NCI-H146 (cell line): Measurements from ENCODE around the gene IPO4.

Experiments used
- DNase-seq: peaks from one replicate; lab custom pipeline; 2025; lab: John Stamatoyannopoulos, UW

IPO4 gene

GRCh38 chr14:24192933-24193332 lies 4.3 kb upstream of the IPO4 start:
- DNase-seq, result no peak

- no peak for DNase-seq
These were observed 1.8 kb upstream of the IPO4 start for GRCh38 chr14:24190416-24190815.

- no peak for DNase-seq
These were observed 844 bp upstream of the IPO4 start for GRCh38 chr14:24189460-24189859.

GRCh38 chr14:24189059-24189375 lies 401 bp upstream of the IPO4 start:
- DNase-seq, result no peak

GRCh38 chr14:24187539-24187915 lies 1.1 kb downstream of the IPO4 start:
- DNase-seq, result no peak

GRCh38 chr14:24186831-24187538 lies 1.6 kb downstream of the IPO4 start:
- DNase-seq, result no peak

GRCh38 chr14:24185741-24186140 lies 2.9 kb downstream of the IPO4 start:
- DNase-seq, result no peak

GRCh38 chr14:24185026-24185425 lies 3.6 kb downstream of the IPO4 start:
- DNase-seq, result no peak

GRCh38 chr14:24184104-24184970 lies 4.3 kb downstream of the IPO4 start:
- DNase-seq, result no peak

- no peak for DNase-seq
These were observed 5.6 kb downstream of the IPO4 start for GRCh38 chr14:24183014-24183481.

GRCh38 chr14:24182110-24182882 lies 6.3 kb downstream of the IPO4 start:
- no peak for DNase-seq

GRCh38 chr14:24181371-24182077 lies 7.1 kb downstream of the IPO4 start:
- DNase-seq, result no peak

GRCh38 chr14:24179961-24180796 lies 8.4 kb downstream of the IPO4 start:
- DNase-seq, result no peak

- DNase-seq, result no peak
These were observed 9.2 kb downstream of the IPO4 start for GRCh38 chr14:24179294-24179960.

- DNase-seq, result no peak
These were observed 10.0 kb downstream of the IPO4 start for GRCh38 chr14:24178399-24179178.

GRCh38 chr14:24177891-24178290 lies 10.7 kb downstream of the IPO4 start:
- no peak for DNase-seq

- DNase-seq, result no peak
These were observed 11.4 kb downstream of the IPO4 start for GRCh38 chr14:24177041-24177825.

- no peak for DNase-seq
These were observed 12.0 kb downstream of the IPO4 start for GRCh38 chr14:24176599-24176998.

- DNase-seq, result no peak
These were observed 15.7 kb downstream of the IPO4 start for GRCh38 chr14:24172871-24173281.
